GM21526 (cell line): ENCODE measurements around the gene RNF32.
A peak's percentile ranks its signal among the peaks of the same experiment; 100 is the strongest.

Source experiments
- ATAC-seq: cut with Tn5 transposase; IDR thresholded peaks from one replicate; pipeline ENCODE4 v1.9.1; 2021; ENCODE audit warnings: moderate library complexity; ENCODE audit not compliant: unreplicated experiment, low FRiP score

Gene RNF32

DNA sequence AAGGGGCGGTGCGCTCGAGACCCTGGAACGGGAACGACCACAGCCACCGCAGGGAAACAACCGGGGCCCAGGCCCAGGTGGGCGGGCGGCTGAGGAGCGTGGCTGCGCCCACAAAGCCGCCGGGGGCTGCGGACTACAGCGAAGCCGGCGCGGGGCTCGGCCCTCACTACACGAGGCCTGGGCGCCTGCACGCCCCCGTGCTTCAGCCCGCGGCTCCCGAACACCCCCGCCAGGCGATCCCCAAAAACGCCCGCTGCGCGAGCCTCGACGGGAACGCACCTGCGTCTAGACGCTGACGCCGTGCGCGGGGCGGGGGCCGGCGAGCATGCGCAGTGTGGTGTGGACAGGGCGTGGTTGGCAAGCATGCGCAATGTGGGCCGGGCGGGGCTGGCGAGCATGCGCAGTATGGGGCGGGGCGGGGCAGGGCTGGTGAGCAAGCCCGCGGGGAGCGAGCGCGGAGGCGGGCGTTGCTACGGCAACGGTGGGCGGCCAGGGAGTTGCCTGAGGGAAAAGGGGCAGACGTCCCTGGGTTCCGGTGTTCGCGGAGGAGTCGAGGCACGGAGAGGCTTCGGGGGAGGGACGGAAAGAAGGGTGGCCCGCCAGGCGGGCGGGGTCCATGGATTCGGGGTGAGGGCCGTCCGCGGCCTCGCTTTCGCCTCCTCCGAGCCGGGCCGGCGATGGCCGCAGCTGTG lies at the start of gene RNF32:
Gene RNF32 (plus strand): TSS at position 518 of the 692 bp plus-strand sequence. CDS start 3,104 bp downstream, outside the sequence.
- ATAC-seq, result peak; percentile 77

DNA sequence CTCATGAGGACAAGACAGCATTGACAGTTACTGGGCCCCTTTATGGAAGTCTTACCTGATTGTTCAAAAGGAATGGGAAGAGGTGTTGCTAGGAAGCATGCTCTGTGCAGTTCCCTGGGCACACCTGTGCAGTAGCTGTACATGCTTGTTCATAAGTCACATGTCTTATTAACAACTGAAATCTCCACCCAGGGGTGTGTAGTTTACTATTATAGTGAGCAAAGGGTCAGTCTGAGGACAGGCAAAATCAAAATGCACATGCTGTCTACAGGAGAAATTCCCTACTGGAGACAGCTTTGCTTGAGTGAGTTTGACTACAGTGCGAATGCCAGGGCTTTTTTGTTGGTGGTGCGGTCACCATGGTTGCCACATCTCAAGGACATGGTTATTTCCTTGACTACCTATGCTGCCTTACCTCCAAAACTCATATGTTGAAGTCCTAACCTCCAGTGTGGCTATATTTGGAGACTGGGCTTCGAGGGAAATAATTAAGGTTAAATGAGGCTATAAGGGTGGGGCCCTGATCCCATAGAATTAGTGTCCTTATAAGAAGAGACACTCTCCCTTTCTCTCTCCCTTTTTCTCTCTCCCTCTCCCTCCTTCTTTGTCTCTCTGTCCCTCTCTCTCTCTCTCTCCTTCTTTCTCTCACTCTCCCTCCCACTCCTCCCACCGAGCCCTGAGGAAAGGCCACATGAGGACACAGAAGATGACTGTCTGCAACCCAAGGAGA lies 48.3 kb upstream of the RNF32 start:
- no peak for ATAC-seq

DNA sequence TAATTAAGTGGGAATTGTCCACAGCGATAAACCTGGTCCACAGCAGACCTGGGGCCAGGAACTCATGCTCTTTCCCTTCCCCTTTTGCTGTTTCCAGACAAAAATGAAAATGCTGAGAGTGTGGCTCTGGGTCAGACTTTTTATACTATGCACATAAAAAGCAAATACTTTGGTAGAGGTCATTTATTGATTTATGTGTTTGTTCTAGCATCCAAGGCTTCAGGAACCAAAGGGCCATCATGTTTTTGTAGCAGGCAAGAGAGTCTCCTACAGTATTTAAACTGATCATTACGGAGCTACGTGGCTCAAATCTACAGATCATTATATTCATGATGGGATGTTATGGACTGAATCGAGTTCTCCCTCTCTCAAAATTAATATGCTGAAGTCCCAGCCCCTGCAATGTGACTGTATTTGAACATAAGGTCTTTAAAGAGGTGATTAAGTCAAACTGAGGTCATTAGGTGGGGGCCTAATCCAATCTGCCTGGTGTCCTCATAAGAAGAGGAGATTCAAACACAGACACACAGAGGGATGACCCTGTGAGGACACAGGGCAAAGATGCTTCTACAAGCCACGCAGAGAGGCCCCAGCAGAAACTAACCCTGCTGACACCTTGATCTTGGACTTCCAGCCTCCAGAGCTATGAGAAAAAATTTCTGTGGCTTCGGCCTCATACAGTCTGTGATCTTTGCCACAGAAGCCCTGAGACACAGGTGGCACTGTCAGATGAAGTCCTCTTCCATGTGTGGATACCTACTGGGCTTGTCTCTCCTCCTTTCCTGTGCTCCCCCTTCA lies 46.1 kb upstream of the RNF32 start:
- ATAC-seq, result no peak

DNA sequence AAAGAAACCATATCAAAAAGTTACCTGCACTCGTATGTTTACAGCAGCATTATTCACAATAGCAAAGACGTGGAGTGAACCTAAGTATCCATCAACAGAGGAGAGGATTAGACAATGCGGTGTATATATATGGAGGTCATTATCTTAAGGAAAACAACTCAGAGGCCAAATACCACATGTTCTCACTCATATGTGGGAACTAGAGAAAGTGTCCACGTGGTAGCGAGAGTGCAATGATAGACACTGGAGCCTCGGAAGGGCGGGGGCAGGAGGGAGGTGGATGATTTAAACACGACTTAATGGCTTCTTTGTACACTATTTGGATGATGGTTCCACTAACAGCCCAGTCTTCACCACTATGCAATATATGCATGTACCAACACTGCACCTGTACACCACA lies 40.1 kb upstream of the RNF32 start:
- ATAC-seq, result no peak

DNA sequence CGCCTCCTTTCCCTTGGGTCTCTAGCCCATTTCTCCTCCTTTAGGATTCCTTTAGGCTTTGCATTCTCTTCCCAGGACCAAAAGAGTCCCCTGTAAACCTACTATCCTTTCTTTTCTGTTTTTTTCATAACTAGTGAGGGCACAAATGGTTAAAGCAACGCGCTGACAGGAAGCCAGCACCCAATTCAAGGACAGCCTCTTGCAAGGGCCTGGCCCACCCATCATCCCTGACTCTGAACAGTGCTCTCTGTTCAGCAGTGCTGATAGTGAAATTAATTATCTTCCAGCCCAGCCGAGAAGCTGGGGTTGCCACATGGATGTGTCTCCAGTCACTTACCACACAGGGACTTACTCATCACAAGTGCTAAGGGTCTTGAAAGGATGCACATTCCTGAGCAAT lies 38.3 kb upstream of the RNF32 start:
- no peak for ATAC-seq

DNA sequence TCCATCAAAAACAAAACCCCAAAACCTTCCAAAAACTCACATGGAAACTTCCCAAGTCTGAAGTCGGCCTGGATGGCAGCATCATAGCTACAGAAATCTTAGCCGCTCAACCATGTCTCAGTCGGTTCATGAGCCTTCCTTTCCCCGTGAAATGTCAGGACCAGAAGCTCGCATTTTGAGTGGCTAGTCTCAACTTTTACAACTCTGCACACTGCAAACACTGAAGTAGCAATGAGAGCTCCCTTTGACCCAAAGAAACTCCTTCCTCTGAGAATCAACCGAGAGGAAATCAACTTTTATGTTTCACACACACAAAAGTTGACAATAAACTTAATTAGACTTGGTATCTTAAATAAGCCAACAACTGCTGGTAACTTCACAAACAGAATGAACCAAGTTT lies 37.6 kb upstream of the RNF32 start:
- no peak for ATAC-seq

DNA sequence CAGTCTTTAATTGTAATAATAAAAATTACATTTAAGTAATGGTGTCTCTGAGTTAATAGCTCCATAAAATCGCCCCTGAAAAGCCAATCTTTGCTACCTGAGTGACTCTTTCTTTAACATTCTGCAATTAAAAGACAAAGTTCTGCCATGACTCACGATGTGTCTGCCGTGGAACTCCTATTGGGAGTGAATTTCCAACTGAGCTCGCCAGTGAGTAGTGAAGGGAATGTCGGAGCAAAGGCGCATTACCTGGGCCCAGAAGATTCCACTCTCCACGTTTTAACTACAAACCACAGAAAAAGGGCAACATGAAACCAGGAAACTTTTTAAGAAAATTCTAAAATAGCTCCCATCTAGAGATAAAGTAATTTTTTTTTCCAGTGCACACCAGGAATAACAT lies 36.9 kb upstream of the RNF32 start:
- ATAC-seq, result no peak

DNA sequence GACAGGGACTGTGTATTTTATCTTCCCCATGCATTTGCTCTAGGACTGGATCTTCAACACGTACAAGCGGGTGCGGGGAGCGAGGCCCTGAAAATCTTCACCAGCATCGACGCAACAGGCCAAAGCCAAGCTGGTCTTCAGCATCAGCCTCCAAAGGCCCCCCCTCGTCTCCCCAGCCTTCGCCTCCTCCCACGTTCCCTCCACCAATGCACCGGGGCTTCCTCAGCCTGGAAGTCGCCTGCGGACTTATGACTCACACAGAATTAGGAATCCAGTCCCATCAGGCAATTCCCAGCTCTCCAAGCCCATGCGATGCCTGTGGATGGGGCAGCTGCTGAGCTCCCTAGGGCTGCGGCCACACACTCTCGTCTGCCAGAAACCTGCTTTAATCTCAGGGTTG lies 36.3 kb upstream of the RNF32 start:
- ATAC-seq, result no peak

DNA sequence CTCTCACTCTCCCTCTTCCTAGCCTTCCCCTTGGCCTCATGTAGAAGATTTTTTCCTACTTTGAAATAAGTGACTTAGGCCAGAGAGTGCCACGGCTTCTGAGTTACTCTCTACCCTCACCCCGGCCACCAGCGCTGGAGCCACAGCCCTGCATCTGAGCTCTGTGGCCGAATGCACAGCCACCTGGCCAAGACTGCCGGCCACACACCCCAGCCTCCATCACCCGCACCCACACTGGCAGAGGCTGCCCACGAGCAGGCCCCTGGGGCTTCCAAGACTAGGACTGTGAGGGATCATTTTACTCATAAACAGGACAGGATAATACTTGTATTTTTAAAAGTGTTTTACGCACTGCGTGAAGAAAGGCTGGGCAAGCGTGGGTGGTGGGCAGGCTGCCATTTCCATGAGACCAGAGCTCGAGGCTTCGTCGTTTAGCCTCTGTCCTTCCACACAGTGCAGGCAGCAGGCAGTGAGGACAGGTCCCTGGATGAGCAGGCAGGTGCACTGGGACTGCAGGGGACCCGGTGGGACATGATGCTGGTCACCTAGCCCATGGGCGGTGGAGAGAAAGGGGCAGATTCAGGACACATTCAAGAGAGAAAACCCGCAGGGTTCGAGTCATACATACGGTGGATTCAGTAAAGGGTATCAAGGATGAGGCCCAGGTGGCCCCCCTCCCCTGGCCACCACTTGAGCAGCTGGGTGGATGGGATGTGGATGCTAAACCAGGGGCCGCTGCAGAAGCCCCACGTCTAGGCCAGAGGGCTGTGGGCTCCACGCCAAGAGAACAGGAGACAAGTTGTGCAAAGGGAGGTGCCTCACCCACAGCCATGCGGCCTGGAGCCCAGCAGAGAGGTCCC lies 35.5 kb upstream of the RNF32 start:
- no peak for ATAC-seq

DNA sequence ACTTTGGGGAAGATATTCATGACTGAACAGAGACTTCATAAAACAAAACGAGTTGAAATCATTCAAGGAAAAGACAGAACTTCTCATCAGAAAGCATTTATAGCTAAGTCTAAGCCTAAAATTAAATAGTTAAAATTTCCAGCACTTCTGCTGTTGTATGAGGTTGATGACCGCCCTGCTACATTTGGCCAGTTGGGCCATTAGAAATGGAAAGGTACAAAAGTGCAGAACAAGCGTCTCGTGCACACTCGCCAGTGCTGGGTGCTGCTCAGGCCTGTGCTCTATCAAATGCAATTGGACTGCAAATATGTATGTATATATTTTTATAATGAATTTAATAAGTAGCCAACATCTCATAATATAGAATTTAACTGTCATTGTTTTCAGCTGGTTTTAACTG lies 34.4 kb upstream of the RNF32 start:
- ATAC-seq, result no peak

DNA sequence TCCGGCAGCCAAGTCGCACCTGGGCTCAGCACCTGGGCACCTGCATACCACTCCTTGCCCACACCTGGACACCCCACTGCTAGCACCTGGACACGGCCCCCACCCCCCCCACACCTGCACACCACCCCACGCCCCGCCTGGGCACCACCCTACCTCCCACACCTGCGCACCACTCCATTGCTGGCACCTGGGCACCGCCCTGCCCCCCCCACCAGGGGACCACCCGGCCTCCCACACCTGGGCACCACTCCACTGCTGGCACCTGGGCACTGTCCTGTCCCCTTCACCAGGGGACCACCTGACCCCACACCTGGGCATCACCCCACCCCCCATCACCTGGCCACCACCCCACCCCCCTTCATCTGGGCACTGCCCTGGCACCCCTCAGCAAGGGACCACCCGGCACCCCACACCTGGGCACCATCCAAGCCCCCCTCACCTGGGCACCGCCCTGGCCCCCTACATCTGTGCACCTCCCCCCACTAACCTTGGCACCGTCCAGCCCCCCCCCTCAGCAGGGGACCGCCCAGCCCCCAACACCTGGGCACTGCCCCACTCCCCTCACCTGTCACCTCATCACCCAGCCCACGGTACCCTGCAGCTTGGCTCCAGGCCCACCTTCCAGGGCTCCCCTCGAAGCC lies 33.8 kb upstream of the RNF32 start:
- no peak for ATAC-seq

DNA sequence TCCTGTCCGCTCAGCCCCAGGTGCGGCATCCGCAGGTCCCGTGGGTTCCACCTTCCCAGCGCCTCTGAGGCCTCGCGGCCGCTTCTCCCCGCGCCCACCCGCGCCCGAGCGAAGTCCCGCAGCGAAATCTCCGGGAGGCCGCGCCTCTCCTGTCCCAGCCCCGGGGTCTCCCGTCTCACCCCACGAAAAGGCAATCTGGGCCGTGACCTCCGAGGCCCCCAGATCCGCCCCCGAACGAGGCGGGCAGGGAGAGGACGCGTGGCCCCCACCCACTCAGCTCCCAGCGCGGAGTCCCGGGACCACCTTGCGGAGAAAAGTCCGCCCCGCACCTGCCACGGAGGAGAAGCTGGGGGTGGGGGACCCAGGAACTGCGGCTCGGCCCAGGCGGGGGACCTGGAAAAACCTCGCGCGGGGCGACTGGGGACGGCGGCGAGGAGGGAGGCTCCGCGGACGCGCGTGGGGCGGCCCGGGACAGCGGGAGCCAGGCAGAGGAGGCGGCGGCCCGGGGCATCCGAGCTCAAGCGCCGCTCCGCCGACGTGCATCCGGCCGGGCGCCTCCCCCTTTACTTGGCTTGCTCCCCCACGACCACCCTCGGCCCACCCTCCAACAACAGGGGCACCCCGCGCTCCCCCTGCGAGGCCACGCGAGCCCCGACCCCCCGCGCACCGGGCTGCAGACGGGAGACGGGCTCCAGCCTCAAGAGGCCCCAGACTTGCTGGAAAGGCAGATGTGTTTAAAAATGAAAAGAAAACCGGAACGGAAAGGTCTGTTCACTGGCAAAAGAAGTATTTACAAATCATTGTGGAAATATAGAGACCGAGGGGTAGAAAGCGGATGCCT lies 33.0 kb upstream of the RNF32 start:
- no peak for ATAC-seq

DNA sequence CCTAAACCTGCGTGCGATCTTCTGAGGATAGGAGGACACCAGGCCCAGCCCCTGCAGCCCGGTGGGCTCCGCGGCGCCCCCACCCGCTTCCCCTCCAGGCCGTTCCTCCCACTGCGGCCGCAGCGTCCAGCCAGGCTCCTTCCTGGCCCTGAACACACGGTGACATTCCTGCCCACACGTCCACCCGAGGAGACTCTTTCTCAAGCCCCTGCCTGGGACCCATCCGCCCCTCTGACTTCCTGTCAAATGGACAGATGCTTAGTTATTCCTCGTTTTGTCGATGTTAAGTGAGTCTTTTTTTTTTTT lies 32.4 kb upstream of the RNF32 start:
- ATAC-seq, result no peak

DNA sequence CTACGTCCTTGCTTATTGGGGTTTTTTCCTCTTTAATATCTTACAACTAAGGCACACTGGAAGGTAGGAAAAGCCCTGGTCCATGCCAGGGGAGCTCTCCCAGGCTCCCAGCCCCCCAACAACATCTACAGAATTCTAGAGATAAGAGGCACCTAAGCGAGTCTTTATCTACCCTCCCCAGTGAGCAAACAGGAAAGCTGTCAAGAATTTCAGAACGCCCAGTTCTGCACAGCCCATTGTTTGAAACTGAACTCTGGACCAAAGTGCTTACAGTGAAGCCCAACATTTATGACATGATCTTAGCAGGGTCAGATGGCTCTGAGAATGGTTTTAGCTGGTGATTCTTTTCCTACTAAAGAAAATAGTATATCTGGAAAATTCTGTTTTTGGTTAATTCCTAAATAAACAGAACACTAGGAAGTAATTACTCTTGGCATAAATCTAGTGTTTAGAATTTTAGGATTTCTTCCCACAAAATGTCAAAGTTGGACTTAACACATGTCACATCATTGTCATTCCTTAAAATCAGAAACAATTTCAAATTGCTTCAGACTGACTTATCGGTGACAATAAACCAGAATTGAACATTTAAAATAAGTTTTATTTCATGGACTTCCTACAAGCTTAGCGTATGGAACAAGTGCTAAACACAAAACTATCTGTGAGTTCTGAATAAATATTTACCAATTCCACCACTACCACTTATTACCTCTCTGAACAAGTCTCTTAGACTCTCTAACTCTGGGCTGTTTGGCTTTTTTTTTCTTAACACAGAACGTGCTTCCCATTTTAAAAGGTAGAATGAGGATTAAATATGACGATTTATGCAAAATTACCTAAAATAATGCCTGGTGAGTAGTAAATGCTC lies 31.3 kb upstream of the RNF32 start:
- no peak for ATAC-seq

DNA sequence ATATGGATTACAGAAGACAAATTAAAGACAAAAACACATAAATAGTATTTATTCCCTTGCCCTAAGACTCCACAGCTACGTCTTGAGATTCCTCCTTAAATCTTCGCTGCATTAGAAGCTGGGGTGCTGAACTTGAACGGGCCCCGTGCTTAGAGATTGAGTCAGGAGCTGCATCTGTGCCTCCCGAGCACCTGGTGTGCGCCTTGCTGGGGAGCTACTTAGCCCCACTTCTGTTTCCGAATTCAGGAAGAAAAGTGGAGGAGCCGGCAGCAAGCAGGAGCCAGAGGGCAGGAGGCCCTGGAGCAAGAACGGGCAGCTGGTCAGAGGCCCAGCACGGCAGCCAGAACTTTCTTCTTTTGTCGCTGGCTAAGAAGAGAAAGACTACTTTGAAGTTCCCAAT lies 30.4 kb upstream of the RNF32 start:
- no peak for ATAC-seq

DNA sequence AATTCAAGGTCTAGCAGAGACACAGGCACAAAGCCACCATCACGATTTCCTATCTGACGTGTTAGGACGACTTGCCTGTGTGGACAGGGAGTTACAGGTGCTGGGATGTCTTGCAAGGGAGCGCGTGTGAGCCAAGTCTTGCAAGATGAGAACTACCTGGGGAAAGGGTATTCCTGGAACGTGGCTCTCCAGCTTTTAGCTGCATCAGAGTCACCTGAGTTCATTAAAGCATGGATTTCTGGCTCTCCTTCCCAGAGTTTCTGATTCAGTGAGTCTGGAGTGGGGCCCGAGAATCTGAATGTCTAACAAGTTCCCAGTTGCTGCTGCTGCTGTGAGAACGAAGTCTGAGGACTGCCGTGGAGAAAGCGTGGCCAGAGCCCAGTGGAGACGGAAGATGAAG lies 30.0 kb upstream of the RNF32 start:
- ATAC-seq, result no peak

DNA sequence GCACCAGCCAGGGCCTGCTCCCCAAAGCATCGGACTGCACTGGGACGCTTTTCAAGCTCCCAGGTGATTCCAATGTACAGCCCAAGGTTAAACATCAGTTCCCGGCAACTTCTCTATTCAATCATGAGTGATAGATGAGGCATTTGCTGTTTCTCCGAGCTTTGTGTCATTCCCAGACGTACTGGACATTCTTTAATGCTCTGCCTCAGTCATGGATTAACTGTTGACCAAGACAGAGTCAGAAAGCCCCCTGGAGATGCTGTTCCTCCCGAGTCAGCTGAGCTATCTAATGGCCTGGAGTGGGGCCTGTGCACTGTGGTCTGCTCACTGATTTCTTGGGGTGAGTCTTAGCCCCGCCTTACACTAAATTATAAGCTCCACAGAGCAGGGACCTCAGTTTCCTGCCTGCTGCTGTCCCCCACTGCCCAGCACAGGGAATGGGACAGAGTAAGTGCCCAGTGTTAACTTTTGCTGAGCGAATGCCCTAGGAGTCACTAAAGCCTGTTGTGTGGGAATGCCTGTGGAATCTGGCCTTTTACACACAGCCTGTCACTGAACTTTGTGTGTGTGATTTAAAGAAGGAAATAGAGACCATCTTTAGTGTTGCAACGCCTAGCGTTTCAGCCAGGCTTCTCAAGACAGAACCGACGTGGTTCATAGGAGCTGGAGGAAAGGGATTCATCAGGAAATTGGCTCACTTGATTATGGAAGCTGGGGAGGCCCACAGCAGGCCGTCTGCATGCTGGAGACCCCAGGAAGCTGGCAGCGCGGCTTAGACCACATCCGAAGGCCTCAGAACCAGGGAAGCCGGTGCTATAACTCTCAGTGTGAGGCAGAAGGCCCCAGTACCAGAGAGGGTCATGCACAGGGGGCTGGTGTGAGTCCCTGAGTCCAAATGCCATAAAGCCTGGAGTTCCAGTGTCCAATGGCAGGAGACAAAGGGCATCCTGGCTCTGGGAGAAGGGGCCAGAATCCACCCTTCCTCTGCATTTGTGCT lies 29.3 kb upstream of the RNF32 start:
- ATAC-seq, result no peak
